A549 (cell line): ENCODE data around the gene CTNNAL1.

Experiments
- CHD4 ChIP-seq: fragments of 200-600 bp; sonication (generic); IDR thresholded peaks from 2 replicates; pipeline ENCODE4 v1.6.1; 2016; ENCODE audit warnings: antibody characterized with exemption, mild to moderate bottlenecking, borderline replicate concordance
- EP300 ChIP-seq, 2 experiments: fragments of >200 bp; sonication (Bioruptor Twin); formaldehyde crosslinking; IDR thresholded peaks; 2 replicates in 1 of 2; 3 replicates in 1 of 2; pipeline ENCODE4 v1.6.1; 2016 to 2017
- ESRRA ChIP-seq: fragments of 150-350 bp; IDR thresholded peaks from 2 replicates; pipeline ENCODE4 v1.6.1; 2014; ENCODE audit warnings: mild to moderate bottlenecking, low read length, borderline replicate concordance
- HDAC2 ChIP-seq: fragments of 200-600 bp; sonication (generic); IDR thresholded peaks from 2 replicates; pipeline ENCODE4 v1.6.1; 2016
- NR3C1 ChIP-seq: fragments of >200 bp; sonication (Bioruptor Twin); formaldehyde crosslinking; IDR thresholded peaks from 3 replicates; pipeline ENCODE4 v1.6.1; 2017
- POLR2A ChIP-seq: IDR thresholded peaks from 2 replicates; pipeline ENCODE4 v1.6.1; 2012; ENCODE audit warnings: mild to moderate bottlenecking, low read length
- RCOR1 ChIP-seq: fragments of 150-350 bp; IDR thresholded peaks from 2 replicates; pipeline ENCODE4 v1.6.1; 2014; ENCODE audit warnings: antibody characterized with exemption, low read length, low read depth
- TF ChIP-seq, protein P1 (sequence below): fragments of >200 bp; sonication (Bioruptor Twin); formaldehyde crosslinking; IDR thresholded peaks from 3 replicates; pipeline ENCODE4 v1.5.1; 2016
- TF ChIP-seq, protein P2 (sequence below): IDR thresholded peaks from 2 replicates; pipeline ENCODE4 v1.6.1; 2012

DNA sequence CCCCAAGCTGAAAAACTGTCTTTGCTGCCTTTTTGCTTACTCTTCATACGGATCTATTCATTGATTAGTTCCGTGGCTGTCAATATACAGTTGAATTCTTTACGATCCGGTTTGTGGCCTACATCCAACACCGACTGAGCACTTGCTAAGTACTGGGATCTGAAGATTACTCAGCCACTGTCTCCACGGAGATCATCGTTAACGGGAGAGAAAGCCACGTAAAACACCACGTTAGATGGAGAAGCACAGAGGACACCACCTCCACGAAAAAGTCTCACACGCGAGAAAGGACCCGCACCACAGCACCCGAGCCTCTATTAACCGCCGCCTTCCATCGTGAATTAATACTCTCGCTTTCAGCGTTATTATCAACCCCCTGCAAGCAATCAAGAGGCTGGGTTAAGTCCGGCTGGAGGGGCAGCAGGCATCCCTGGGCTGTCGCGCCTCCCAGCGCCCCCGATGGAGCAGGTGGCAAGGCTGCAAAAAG is 80.0 kb downstream of the CTNNAL1 start:
- no peak for TF ChIP-seq ESRRA
- TF ChIP-seq, protein P1, sequence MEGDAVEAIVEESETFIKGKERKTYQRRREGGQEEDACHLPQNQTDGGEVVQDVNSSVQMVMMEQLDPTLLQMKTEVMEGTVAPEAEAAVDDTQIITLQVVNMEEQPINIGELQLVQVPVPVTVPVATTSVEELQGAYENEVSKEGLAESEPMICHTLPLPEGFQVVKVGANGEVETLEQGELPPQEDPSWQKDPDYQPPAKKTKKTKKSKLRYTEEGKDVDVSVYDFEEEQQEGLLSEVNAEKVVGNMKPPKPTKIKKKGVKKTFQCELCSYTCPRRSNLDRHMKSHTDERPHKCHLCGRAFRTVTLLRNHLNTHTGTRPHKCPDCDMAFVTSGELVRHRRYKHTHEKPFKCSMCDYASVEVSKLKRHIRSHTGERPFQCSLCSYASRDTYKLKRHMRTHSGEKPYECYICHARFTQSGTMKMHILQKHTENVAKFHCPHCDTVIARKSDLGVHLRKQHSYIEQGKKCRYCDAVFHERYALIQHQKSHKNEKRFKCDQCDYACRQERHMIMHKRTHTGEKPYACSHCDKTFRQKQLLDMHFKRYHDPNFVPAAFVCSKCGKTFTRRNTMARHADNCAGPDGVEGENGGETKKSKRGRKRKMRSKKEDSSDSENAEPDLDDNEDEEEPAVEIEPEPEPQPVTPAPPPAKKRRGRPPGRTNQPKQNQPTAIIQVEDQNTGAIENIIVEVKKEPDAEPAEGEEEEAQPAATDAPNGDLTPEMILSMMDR: no peak
- no peak for TF ChIP-seq POLR2A
- no peak for TF ChIP-seq CHD4
- TF ChIP-seq HDAC2: no peak
- TF ChIP-seq RCOR1: no peak
- no peak for TF ChIP-seq EP300 (IDR thresholded peaks at IDR 0.05)
- TF ChIP-seq, protein P2, sequence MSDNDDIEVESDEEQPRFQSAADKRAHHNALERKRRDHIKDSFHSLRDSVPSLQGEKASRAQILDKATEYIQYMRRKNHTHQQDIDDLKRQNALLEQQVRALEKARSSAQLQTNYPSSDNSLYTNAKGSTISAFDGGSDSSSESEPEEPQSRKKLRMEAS: no peak
- no peak for TF ChIP-seq NR3C1
